ENCODE results near the gene PRAMEF7.
"Not testable (repeated sequence)": the region's sequence is repeated elsewhere in the genome, so short reads cannot be mapped to it uniquely, and the experiment has no call there.

Gene PRAMEF7

GRCh38 chr1:12916310-12916709, at the start of gene PRAMEF7:
PRAMEF7 (plus strand) TSS chr1:12916610; CDS start chr1:12917693, 1,083 bp downstream.
- not testable (repeated sequence) for DNase-seq (ENCODE audit: low read depth); H3K4me3 ChIP-seq (ENCODE audit: low read depth, low read length)

GRCh38 chr1:12878453-12878852, 38.0 kb upstream of the PRAMEF7 start:
- not testable (repeated sequence) for DNase-seq (ENCODE audit: low read depth); H3K4me3 ChIP-seq (ENCODE audit: low read depth, low read length)

DNA sequence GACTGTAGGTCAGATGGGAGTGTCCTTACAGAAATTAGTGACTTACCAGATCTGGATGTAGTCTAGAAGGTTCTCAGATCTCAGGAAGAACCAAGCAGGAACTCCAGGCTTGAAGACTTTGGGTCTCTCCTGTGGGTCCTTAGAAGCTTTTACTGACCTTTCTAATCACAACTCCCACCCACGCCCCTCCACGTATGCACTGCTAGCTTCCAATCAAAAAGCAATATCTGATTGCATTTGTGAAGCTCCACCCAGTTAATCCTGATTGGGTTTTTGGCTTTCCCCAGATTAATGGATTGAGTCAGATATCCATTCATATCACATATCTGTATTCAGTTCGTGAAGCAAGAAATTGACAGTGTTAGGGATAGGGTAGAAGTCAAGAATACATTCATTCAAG, 30.3 kb upstream of the PRAMEF7 start, which contains the start of gene PRAMEF4:
TSS of gene PRAMEF4 (minus strand) at position 101 of the 400 bp plus-strand sequence. CDS start 2,807 bp downstream, outside the sequence.
- H3K4me3 ChIP-seq (ENCODE audit: low read depth, low read length); DNase-seq (ENCODE audit: low read depth): not testable (repeated sequence)

DNA sequence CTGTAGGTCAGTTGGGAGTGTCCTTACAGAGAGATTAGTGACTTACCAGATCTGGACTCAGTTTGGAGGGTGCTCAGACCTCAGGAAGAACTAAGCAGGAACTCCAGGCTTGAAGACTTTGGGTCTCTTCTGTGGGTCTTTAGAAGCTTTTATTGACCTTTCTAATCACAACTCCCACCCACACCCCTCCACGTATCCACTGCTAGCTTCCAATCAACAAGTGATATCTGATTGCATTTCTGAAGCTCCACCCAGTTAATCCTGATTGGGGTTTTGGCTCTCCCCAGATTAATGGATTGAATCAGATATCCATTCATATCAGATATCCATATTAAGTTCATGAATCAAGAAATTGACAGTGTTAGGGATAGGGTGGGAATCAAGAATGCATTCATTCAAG, 18.2 kb upstream of the PRAMEF7 start, which contains the start of gene PRAMEF10:
TSS of gene PRAMEF10 (minus strand) at position 101 of the 400 bp plus-strand sequence. CDS start 2,423 bp downstream, outside the sequence.
- DNase-seq (ENCODE audit: low read depth); H3K4me3 ChIP-seq (ENCODE audit: low read depth, low read length): not testable (repeated sequence)

- DNase-seq (ENCODE audit: low read depth); H3K4me3 ChIP-seq (ENCODE audit: low read depth, low read length): not testable (repeated sequence)
These were observed 17.2 kb upstream of the PRAMEF7 start for GRCh38 chr1:12899186-12899585.

GRCh38 chr1:12903793-12904572, 12.4 kb upstream of the PRAMEF7 start:
- DNase-seq (ENCODE audit: low read depth); H3K4me3 ChIP-seq (ENCODE audit: low read depth, low read length): not testable (repeated sequence)

DNA sequence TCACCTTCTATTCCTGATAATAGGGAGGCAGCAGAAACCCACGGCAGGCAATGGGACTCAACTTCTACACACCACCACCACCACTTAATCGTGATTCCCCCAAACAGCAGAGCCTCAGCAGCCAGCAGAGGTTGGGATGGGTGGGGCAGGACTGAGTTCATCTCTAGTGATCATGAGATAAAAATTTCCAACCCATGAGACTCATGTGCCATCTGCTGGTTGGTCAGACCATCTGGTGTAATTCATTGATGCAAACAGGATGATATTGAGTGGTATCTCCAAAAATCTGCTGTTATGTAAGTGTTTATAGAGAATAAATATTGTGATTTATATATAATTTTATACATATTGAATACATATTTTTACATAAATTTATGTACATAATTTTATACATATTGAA, 5.3 kb downstream of the PRAMEF7 start:
- H3K4me3 ChIP-seq (ENCODE audit: low read depth, low read length); DNase-seq (ENCODE audit: low read depth): not testable (repeated sequence)

- DNase-seq (ENCODE audit: low read depth); H3K4me3 ChIP-seq (ENCODE audit: low read depth, low read length): not testable (repeated sequence)
These were observed 8.0 kb downstream of the PRAMEF7 start for GRCh38 chr1:12924368-12924767.

DNA sequence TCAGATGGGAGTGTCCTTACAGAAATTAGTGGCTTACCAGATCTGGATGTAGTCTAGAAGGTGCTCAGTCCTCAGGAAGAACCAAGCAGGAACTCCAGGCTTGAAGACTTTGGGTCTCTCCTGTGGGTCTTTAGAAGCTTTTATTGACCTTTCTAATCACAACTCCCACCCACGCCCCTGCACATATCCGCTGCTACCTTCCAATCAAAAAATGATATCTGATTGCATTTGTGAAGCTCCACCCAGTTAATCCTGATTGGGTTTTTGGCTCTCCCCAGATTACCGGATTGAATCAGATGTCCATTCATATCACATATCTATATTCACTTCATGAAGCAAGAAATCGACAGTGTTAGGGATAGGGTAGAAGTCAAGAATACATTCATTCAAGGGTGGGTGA, 31.1 kb downstream of the PRAMEF7 start, which contains the start of gene PRAMEF6:
TSS of gene PRAMEF6 (minus strand) at position 101 of the 400 bp plus-strand sequence. CDS start 5,062 bp downstream, outside the sequence.
- H3K4me3 ChIP-seq (ENCODE audit: low read depth, low read length); DNase-seq (ENCODE audit: low read depth): not testable (repeated sequence)

Measured in GM12865 (cell line).